ENCODE data around the gene CSF1R. TPM values are rescaled to one million over a fixed set of nuclear protein-coding genes. Genes with fewer than 3 reads are reported as not detected.

CSF1R gene
- total and polyA plus RNA-seq, 2 donors from 2014 or later: 7.5 to 55.8 TPM

GRCh38 chr5:150120617-150121447 is 34.5 kb upstream of the CSF1R start:
- no peak overlapping the region for H3K9ac ChIP-seq (ENCODE audit: low read length in 3 of 3)
- no peak for TF ChIP-seq CTCF (IDR thresholded peaks at IDR 0.05; ENCODE audit: borderline replicate concordance, extremely low read depth, insufficient read depth)
- intact Hi-C loops (cut with DNase I): no loop called here
- no peak overlapping the region for H3K27ac ChIP-seq (ENCODE audit: low read depth in 2 of 2, low read length in 2 of 2)
- FAIRE-seq (no peak), DNase-seq (peak in 2 of 5 donors; percentile 34 to 45)
- no peaks in the 10 kb centered on the region for H3K9me3 ChIP-seq (ENCODE audit: control insufficient read depth in 2 of 3, insufficient read depth in 1 of 3, low read length in 3 of 3)
- no peaks in the 10 kb centered on the region for H3K27me3 ChIP-seq (ENCODE audit: control insufficient read depth, insufficient read depth, low read length)
- H3K4me1 ChIP-seq (ENCODE audit: control insufficient read depth in 2 of 3, insufficient read depth in 2 of 3, low read depth in 1 of 3, low read length in 3 of 3): no peaks in the 10 kb centered on the region
- no peak overlapping the region for H3K4me3 ChIP-seq (ENCODE audit: low read length in 3 of 3)
- H3K36me3 ChIP-seq (ENCODE audit: control insufficient read depth in 2 of 3, insufficient read depth in 3 of 3, low read length in 3 of 3): no peaks in the 10 kb centered on the region

GRCh38 chr5:150120062-150120441 is 33.7 kb upstream of the CSF1R start:
- DNase-seq (peak in 1 of 5 donors; percentile 36), FAIRE-seq (no peak)
- no peak for TF ChIP-seq CTCF (IDR thresholded peaks at IDR 0.05; ENCODE audit: borderline replicate concordance, extremely low read depth, insufficient read depth)
- H3K4me3 ChIP-seq (ENCODE audit: low read length in 3 of 3): no peak overlapping the region
- H3K27ac ChIP-seq (ENCODE audit: low read depth in 2 of 2, low read length in 2 of 2): no peak overlapping the region
- intact Hi-C loops (cut with DNase I): no loop called here
- H3K4me1 ChIP-seq (ENCODE audit: control insufficient read depth in 2 of 3, insufficient read depth in 2 of 3, low read depth in 1 of 3, low read length in 3 of 3): no peaks in the 10 kb centered on the region
- H3K27me3 ChIP-seq (ENCODE audit: control insufficient read depth, insufficient read depth, low read length): no peaks in the 10 kb centered on the region
- H3K36me3 ChIP-seq (ENCODE audit: control insufficient read depth in 2 of 3, insufficient read depth in 3 of 3, low read length in 3 of 3): no peaks in the 10 kb centered on the region
- no peak overlapping the region for H3K9ac ChIP-seq (ENCODE audit: low read length in 3 of 3)
- H3K9me3 ChIP-seq (ENCODE audit: control insufficient read depth in 2 of 3, insufficient read depth in 1 of 3, low read length in 3 of 3): no peaks in the 10 kb centered on the region

DNA sequence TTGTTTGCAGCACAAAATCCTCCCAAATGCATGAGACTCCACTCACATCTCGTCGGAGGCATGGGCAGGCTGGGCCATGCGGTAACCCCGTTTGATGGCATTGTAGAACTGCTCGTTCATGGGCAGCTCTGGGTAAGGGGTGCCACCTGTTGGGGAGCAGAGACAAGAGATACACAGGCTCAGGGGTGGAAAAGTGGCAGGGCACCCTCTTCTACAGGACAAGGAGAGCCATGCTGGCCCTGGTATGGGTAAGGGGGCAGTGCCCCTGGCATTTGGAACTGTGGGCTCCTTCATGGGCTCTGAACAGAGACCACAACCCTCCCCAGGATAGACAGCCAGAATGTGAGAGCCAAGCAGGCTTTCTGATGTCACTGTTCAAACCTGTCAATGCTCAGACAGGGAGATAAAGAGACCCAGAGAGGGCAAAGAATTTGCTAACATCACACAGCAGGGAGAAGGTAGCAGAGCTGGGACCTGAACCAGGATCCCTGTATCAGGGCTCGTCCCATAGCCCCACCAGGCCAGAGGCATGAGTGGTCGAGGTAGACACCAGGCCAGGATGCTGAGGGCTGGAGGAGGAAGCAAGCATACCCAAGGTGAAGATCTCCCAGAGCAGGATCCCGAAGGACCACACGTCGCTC is 33.2 kb upstream of the CSF1R start:
- no peak overlapping the region for H3K27ac ChIP-seq (ENCODE audit: low read depth in 2 of 2, low read length in 2 of 2)
- DNase-seq (peak in 1 of 5 donors; percentile 43), FAIRE-seq (no peak)
- H3K9me3 ChIP-seq (ENCODE audit: control insufficient read depth in 2 of 3, insufficient read depth in 1 of 3, low read length in 3 of 3): no peaks in the 10 kb centered on the region
- H3K4me1 ChIP-seq (ENCODE audit: control insufficient read depth in 2 of 3, insufficient read depth in 2 of 3, low read depth in 1 of 3, low read length in 3 of 3): no peaks in the 10 kb centered on the region
- H3K36me3 ChIP-seq (ENCODE audit: control insufficient read depth in 2 of 3, insufficient read depth in 3 of 3, low read length in 3 of 3): no peaks in the 10 kb centered on the region
- H3K27me3 ChIP-seq (ENCODE audit: control insufficient read depth, insufficient read depth, low read length): no peaks in the 10 kb centered on the region
- intact Hi-C loops (cut with DNase I): no loop called here
- TF ChIP-seq CTCF (IDR thresholded peaks at IDR 0.05; ENCODE audit: borderline replicate concordance, extremely low read depth, insufficient read depth): no peak
- H3K4me3 ChIP-seq (ENCODE audit: low read length in 3 of 3): no peak overlapping the region
- no peak overlapping the region for H3K9ac ChIP-seq (ENCODE audit: low read length in 3 of 3)

All from kidney (tissue), 14 donors.